GM18505 (cell line): ENCODE results near the gene GCKR.

ENCODE experiments used
- ATAC-seq: cut with Tn5 transposase; IDR thresholded peaks from one replicate; pipeline ENCODE4 v1.9.1; 2021; ENCODE audit not compliant: unreplicated experiment
- POLR2A ChIP-seq: IDR thresholded peaks from 4 replicates; pipeline ENCODE4 v1.6.1; 2011; ENCODE audit warnings: borderline replicate concordance; ENCODE audit not compliant: insufficient read depth, insufficient read length; ENCODE audit errors: extremely low read depth

Gene GCKR

GRCh38 chr2:27496357-27497287 lies at the start of gene GCKR:
Gene GCKR, plus strand, starts transcription at chr2:27496839. Its CDS starts 66 bp downstream, at chr2:27496905.
- no peak for ATAC-seq
- no peak for TF ChIP-seq POLR2A

- ATAC-seq, result no peak
- no peak for TF ChIP-seq POLR2A
Measured at GRCh38 chr2:27448381-27448780, 48.3 kb upstream of the GCKR start.

GRCh38 chr2:27451095-27451494 lies 45.5 kb upstream of the GCKR start:
- no peak for TF ChIP-seq POLR2A
- no peak for ATAC-seq

GRCh38 chr2:27453968-27454367 lies 42.7 kb upstream of the GCKR start:
- ATAC-seq, result no peak
- no peak for TF ChIP-seq POLR2A

GRCh38 chr2:27461118-27461517 lies 35.5 kb upstream of the GCKR start:
- no peak for TF ChIP-seq POLR2A
- ATAC-seq, result no peak

GRCh38 chr2:27464443-27464842 lies 32.2 kb upstream of the GCKR start:
- ATAC-seq, result no peak
- no peak for TF ChIP-seq POLR2A

- no peak for ATAC-seq
- no peak for TF ChIP-seq POLR2A
Measured at GRCh38 chr2:27471961-27472360, 24.7 kb upstream of the GCKR start.

- ATAC-seq, result no peak
- TF ChIP-seq POLR2A, result no peak
Measured at GRCh38 chr2:27485496-27485895, 11.1 kb upstream of the GCKR start.

- no peak for TF ChIP-seq POLR2A
- ATAC-seq, result no peak
Measured at GRCh38 chr2:27489118-27489497, 7.5 kb upstream of the GCKR start.

GRCh38 chr2:27489498-27490397 lies 6.9 kb upstream of the GCKR start, which contains the start of gene IFT172:
Gene IFT172, minus strand, starts transcription at chr2:27489743. Its CDS starts 90 bp downstream, at chr2:27489653.
- ATAC-seq, result peak; percentile 93

GRCh38 chr2:27492557-27492956 lies 4.1 kb upstream of the GCKR start:
- TF ChIP-seq POLR2A, result no peak
- ATAC-seq, result no peak

More at GRCh38 chr2:27489498-27490397, 6.9 kb upstream of the GCKR start, which contains the start of gene IFT172:
- TF ChIP-seq POLR2A, result peak; percentile 52

GRCh38 chr2:27493948-27494283 lies 2.7 kb upstream of the GCKR start:
- no peak for TF ChIP-seq POLR2A
- ATAC-seq, result no peak

- TF ChIP-seq POLR2A, result no peak
- no peak for ATAC-seq
Measured at GRCh38 chr2:27494284-27494943, 2.2 kb upstream of the GCKR start.

- no peak for TF ChIP-seq POLR2A
- no peak for ATAC-seq
Measured at GRCh38 chr2:27494944-27495554, 1.6 kb upstream of the GCKR start, which contains the start of gene FNDC4. Gene FNDC4, minus strand, starts transcription at chr2:27495200. Its CDS starts 521 bp downstream, at chr2:27494679.
